OCI-LY3 (cell line): ENCODE measurements around the gene CAVIN1.

Source experiments
- H2AFZ ChIP-seq: fragments of 200-600, 300-600 bp; shearing (Covaris generic); 2 replicates; pipeline ENCODE4 v1.6.0; 2014; ENCODE audit warnings: antibody characterized with exemption, low read depth, low read length
- H3K27ac ChIP-seq: fragments of 200-600, 300-600 bp; sonication (generic); 2 replicates; pipeline ENCODE4 v1.5.1; 2014; ENCODE audit warnings: mild to moderate bottlenecking, low read length, moderate library complexity, mixed read lengths
- H3K27me3 ChIP-seq: fragments of 200-600, 300-600 bp; sonication (generic); 2 replicates; pipeline ENCODE4 v1.6.1; 2014; ENCODE audit warnings: low read depth, low read length, mixed read lengths
- H3K36me3 ChIP-seq: fragments of 200-600, 300-600 bp; sonication (generic); replicated peaks from 2 replicates; pipeline ENCODE3; 2014; ENCODE audit warnings: low read depth, low read length, mixed read lengths
- H3K4me1 ChIP-seq: fragments of 300-600, 200-600 bp; sonication (generic); 2 replicates; pipeline ENCODE4 v1.6.1; 2014; ENCODE audit warnings: low read length, mixed read lengths
- H3K4me2 ChIP-seq: fragments of 200-600, 300-600 bp; sonication (generic); 2 replicates; pipeline ENCODE4 v1.6.1; 2014; ENCODE audit warnings: low read length, mixed read lengths
- H3K4me3 ChIP-seq: fragments of 300-600, 200-600 bp; sonication (generic); 2 replicates; pipeline ENCODE4 v1.5.1; 2014; ENCODE audit warnings: antibody characterized with exemption, mild to moderate bottlenecking, low read length, moderate library complexity
- H3K79me2 ChIP-seq: fragments of 300-600, 200-600 bp; shearing (Covaris generic); 2 replicates; pipeline ENCODE4 v1.6.1; 2014; ENCODE audit warnings: mild to moderate bottlenecking, low read length, mixed read lengths
- H3K9ac ChIP-seq: fragments of 300-600, 200-600 bp; shearing (Covaris generic); 2 replicates; pipeline ENCODE4 v1.6.0; 2014; ENCODE audit warnings: mild to moderate bottlenecking, low read length, moderate library complexity
- H3K9me3 ChIP-seq: fragments of 200-600, 300-600 bp; shearing (Covaris generic); 2 replicates; pipeline ENCODE4 v1.6.1; 2014; ENCODE audit warnings: low read length, mixed read lengths; ENCODE audit not compliant: insufficient read depth
- H4K20me1 ChIP-seq: fragments of 200-600, 300-600 bp; sonication (generic); 2 replicates; pipeline ENCODE4 v1.6.1; 2016; ENCODE audit warnings: low read length, mixed read lengths; ENCODE audit not compliant: insufficient read depth
- CTCF ChIP-seq: fragments of 200-600, 300-600 bp; sonication (generic); IDR thresholded peaks from 2 replicates; pipeline ENCODE4 v1.5.1; 2014; ENCODE audit warnings: antibody characterized with exemption, low read length, low read depth
- EZH2phosphoT487 ChIP-seq: fragments of 200-600 bp; shearing (Covaris generic); IDR thresholded peaks from 2 replicates; pipeline ENCODE4 v1.6.1; 2018; ENCODE audit warnings: antibody characterized with exemption, mixed run types, low read depth

The CAVIN1 gene

GRCh38 chr17:42389899-42390298 lies 33.2 kb downstream of the CAVIN1 start:
- no peak overlapping the region for H2AFZ ChIP-seq
- H4K20me1 ChIP-seq: peaks cover 27% of the 10 kb centered on the region
- peak overlapping the region; percentile 83 for H3K4me2 ChIP-seq
- peaks cover 74% of the 10 kb centered on the region for H3K4me1 ChIP-seq
- H3K27ac ChIP-seq: peak overlapping the region; percentile 91
- H3K4me3 ChIP-seq: peak overlapping the region; percentile 74
- TF ChIP-seq CTCF (no peak), EZH2phosphoT487 (no peak)
- peaks cover 23% of the 10 kb centered on the region for H3K36me3 ChIP-seq
- no peaks in the 10 kb centered on the region for H3K9me3 ChIP-seq
- peak overlapping the region; percentile 73 for H3K9ac ChIP-seq
- peaks cover 50% of the 10 kb centered on the region for H3K79me2 ChIP-seq
- no peaks in the 10 kb centered on the region for H3K27me3 ChIP-seq

GRCh38 chr17:42389135-42389417 lies 34.0 kb downstream of the CAVIN1 start:
- H3K9ac ChIP-seq: peak overlapping the region; percentile 73
- H3K27me3 ChIP-seq: no peaks in the 10 kb centered on the region
- no peaks in the 10 kb centered on the region for H3K9me3 ChIP-seq
- H4K20me1 ChIP-seq: peaks cover 35% of the 10 kb centered on the region
- peaks cover 74% of the 10 kb centered on the region for H3K4me1 ChIP-seq
- peak overlapping the region; percentile 91 for H3K27ac ChIP-seq
- TF ChIP-seq CTCF: no peak
- TF ChIP-seq EZH2phosphoT487: no peak
- peaks cover 30% of the 10 kb centered on the region for H3K36me3 ChIP-seq
- peak overlapping the region; percentile 83 for H3K4me2 ChIP-seq
- H3K4me3 ChIP-seq: peak overlapping the region; percentile 74
- H2AFZ ChIP-seq: no peak overlapping the region
- peaks cover 58% of the 10 kb centered on the region for H3K79me2 ChIP-seq

GRCh38 chr17:42388381-42389134 lies 34.5 kb downstream of the CAVIN1 start, which contains the start of gene STAT3:
Gene STAT3 (minus strand): TSS chr17:42388442. CDS start chr17:42348516, 39,926 bp downstream.
- peaks cover 73% of the 10 kb centered on the region for H3K4me1 ChIP-seq
- peak within 1 kb of the TSS; percentile 83 for H3K4me2 ChIP-seq
- peaks cover 63% of the 10 kb centered on the region for H3K79me2 ChIP-seq
- peak within 1 kb of the TSS; percentile 84 for H3K4me3 ChIP-seq
- no peak within 1 kb of the TSS for H2AFZ ChIP-seq
- H4K20me1 ChIP-seq: peaks cover 38% of the 10 kb centered on the region
- no peaks in the 10 kb centered on the region for H3K9me3 ChIP-seq
- peaks cover 33% of the 10 kb centered on the region for H3K36me3 ChIP-seq
- 0 out of 2 replicates have a peak, but pooled peaks have one; percentile 12 for TF ChIP-seq CTCF
- TF ChIP-seq EZH2phosphoT487: no peak
- H3K9ac ChIP-seq: peak within 1 kb of the TSS; percentile 99
- H3K27me3 ChIP-seq: no peaks in the 10 kb centered on the region
- H3K27ac ChIP-seq: peak within 1 kb of the TSS; percentile 93

GRCh38 chr17:42387661-42388380 lies 35.2 kb downstream of the CAVIN1 start:
- Histone ChIP-seq H3K4me2 (peak overlapping the region; percentile 78), H3K79me2 (peaks cover 71% of the 10 kb centered on the region), H2AFZ (no peak overlapping the region), H3K27ac (peak overlapping the region; percentile 93), H3K4me3 (peak overlapping the region; percentile 84), H3K36me3 (peaks cover 38% of the 10 kb centered on the region), H3K27me3 (no peaks in the 10 kb centered on the region), H3K4me1 (peaks cover 71% of the 10 kb centered on the region), H3K9ac (peak overlapping the region; percentile 99), H3K9me3 (no peaks in the 10 kb centered on the region), H4K20me1 (peaks cover 45% of the 10 kb centered on the region)
- TF ChIP-seq EZH2phosphoT487 (no peak), CTCF (no peak)
